NCI-H187 (cell line): ENCODE measurements around the gene TMA7.

Experiments
- DNase-seq, 2 experiments: peaks; one replicate each; lab custom pipeline; 2025; lab: John Stamatoyannopoulos, UW

Gene TMA7

DNA sequence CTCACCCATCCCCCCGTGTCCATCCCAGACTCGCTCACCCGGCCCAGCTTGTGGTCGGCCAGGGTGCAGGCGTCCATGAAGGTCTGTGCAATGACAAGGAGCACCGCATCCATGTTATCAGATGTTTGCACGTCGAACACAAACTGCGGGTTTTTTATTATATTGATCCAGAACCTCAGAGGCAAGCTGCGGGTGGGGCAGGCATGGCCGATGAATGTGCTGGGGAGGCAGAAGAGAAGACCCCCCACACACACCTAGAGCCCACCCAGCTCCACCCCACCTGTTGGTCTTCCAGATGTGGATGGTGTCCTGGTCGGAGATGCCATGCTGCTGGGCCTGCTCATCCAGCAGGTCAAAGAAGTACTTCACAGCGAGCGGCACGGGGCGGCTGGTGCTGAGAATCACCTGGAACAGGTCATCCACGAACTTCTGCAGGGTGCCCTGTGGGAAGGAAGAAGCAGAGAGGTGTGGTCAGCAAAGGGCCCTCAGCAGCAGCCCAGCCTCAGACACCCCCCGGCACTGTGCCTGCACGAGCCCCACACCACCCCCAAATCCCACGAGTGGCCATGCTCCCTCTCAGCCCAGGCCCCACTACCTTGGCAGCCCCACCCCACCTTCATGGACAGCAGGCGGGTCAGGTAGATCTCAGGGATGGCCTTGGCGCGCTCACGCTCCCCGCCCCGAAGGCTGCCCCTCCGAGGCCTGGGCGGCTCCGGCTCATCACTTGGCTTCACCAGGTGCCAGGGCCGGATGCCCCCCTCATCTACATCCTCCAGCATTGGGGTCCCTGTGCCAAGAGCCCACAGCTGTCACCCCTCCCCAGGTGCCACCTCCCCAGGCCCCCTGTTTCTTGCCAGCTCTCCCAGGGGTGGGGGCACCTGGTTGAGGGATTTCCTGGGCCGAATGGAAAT lies 30.5 kb upstream of the TMA7 start:
- no peak for DNase-seq

DNA sequence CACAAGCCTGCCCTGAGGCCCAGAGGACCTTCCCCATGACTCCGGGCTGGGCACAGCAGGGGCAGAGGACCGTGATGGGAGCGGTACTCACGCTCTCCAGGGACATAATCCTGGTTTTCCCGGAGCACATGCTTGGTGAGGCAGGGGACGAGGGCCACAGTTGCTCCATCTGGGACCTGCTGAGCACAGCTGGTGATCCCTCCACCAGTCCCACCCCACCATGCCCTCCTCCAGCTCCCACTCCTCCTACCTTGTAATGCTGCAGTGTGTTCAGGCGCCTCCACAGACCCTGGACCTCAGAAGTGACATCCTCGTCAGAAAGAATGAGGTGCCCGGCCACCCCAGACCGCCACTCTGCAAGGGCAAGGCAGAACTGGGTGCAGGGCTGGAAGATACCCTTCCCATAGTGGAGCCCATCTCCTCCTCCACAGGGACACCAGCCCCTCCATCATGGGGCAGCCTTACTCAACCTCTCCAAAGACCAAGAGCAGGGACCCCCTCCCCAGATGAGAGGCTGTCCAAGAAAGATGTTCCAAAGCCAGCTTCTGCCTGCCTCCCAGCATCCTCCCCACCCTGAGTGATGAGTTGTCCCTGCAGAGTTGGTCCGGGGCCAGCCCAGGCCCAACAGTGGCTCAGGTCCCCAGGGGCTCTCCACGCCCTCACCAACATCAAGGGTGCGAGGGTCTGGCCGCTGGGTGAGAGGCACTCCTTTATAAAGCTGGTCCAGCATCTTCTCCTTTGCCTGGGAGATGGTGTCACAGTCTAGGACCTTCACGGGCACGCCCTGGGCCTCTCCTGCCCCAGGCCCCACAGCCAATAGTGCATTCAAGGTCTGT lies 29.6 kb upstream of the TMA7 start:
- no peak for DNase-seq

DNA sequence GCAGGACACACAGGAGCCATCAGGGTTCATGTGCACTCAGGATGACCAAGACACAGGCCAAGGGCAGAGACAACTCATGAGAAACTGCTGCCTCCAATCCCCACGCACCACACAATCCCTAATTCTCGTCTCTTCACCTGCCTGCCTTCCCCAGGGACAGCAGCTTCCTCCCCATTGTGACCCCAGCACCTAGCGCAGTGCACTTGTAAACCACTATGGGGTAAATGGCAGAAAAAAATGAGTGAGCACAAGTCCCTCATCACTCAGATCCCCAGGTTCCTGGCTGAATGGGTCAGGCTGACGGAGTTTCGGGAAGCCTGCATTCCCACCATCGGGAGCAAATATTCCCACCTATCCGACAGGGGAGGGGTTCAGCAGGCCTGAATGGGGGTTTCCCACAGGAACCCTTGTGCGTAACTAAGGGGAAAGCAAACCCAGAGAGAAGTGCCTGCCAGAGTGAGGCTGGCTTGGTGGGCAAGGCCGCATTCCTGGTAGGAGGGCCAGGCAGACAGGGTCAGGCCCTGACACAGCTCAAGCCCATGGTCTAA lies 28.9 kb upstream of the TMA7 start:
- no peak for DNase-seq

DNA sequence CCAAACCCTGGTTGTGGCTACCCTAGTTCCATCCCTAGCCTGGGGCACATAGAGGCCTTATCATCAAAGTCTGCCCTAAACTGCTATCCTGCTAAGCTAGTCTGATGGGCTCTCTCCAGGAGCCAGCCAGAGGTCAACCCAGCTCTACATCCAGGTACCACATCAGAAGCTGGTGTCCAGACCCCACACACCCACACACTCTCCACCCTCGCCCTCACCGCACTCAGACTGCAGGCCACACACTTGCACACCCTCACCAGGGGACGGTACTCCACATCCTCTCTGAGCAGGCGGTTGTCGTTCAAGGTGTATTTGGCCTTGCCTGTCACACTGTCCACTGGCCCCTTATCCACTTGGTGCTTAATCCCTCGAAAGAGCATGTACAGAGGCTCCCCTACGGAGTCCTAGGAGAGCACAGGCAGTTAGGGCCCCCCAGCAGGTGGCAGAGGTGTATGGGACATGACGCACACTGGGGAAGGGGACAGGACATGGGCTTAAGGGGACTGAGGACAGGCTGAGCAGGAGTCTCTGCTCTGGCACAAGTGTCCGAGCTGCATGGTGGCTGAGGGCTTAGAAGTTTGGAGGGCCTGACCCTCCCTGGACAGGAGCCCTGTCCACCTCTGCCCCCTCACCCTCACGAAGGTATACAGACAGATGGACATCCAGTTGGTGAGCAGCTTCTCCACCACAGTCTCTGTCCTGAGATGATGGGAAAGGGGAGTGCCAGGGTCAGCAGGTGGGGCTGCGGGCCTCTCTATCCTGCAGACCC lies 28.3 kb upstream of the TMA7 start:
- no peak for DNase-seq

DNA sequence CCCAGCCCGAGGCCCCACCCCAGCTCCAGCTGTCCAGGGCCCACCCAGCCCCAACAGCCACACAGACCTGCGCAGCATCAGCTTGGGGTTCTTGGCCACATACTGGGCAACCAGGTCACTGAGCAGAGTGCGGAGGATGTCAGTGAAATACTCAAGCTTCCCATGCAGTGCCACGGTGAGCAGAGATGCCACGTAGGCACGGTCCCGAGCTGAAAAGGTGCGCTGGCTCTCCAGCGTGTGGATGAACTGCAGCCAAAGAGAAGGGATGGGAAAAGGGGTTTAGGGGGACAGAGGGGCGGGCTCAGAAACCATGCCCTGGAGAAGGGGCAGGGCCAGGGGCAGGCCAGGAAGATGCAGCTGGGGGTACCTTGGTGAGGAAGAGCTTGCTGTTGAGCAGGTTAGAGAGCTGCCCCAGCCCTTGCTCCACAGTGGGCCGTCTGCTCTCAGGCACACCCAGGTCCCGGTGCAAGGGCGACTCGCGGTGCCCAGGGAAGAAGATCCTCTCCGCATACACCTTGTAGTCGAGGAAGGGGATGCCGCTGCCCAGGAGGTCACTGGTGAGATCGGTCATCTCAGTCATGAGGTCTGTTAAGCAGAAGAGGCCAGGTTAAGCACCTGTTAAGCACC lies 27.6 kb upstream of the TMA7 start:
- DNase-seq: no peak

DNA sequence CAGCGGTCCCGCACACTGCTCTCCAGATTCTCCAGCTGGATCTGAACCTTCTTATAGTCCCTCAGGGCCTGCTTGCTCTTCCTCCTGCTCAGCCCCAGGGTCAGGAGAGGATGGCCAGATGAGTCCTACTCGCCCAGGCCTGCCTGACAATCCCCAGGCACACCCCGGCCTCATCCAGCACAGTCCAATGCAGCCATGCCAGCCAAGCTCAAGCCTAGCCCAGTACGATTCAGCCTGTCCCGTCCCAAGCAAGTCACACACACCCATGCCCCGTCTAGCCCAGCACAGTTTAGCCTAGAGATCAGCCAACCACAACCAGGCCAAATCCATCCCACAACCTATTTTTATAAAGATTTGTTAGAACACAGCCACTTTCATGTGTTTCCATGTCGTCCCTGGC lies 27.0 kb upstream of the TMA7 start:
- no peak for DNase-seq

DNA sequence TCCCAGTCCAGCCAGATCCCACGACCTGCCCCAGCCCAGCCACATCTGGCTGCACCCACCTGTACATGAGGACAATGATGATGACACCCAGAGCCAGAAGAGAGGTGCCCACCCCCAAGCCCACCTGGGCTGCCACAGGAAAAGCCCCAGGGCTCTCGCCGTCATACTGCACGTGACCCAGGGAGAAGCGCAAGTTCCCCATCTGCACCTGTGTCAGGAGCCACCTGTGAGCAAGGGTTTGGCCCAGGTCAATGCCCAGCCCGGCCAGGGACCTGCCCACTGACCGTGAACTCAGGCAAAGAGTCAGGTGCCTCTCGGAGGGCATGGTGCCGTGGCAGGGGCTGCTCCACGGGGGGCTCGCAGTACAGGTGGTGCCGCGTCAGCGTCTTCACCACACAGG lies 26.4 kb upstream of the TMA7 start:
- DNase-seq: no peak

DNA sequence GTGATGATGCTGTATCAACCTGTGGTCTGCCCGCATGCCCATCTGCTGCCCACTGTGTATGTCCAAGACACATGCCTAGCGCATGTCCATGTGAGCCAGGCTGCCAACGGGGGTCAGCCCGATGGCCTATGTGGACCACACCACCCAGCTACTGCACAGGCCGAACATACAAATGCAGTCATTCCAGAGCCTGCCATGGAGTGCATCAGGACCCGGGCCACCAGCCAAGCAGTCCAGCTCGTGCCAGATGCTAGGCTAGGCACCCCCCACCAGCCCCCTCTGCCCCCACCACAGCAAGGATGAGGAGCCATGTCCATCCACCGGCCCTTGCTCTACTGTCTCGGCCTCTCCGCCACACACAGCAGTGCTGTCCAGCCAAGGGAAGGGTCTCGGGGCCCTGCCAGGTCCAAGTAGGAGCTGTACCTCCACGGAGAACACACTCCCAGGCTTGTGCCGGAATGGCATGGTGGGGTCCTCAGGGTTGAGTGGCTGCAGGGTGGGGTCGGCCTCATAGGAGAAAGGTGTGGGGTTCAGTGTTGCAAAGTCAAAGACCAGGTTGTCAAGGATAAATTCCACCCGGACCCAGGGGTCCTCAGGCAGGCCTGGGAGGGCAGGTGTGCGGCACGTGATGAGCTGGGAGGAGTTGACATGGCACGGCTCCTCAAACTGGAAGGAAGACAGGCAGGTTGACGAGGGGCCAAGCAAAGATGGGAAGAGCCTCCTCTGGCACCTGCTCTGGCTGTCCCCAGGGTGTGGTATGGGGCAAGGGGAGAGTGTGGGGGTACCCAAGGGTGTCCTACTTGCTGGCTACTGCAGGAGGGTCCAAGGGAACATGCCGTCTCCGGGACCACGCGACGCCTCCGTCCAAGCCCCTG lies 25.4 kb upstream of the TMA7 start:
- no peak for DNase-seq

DNA sequence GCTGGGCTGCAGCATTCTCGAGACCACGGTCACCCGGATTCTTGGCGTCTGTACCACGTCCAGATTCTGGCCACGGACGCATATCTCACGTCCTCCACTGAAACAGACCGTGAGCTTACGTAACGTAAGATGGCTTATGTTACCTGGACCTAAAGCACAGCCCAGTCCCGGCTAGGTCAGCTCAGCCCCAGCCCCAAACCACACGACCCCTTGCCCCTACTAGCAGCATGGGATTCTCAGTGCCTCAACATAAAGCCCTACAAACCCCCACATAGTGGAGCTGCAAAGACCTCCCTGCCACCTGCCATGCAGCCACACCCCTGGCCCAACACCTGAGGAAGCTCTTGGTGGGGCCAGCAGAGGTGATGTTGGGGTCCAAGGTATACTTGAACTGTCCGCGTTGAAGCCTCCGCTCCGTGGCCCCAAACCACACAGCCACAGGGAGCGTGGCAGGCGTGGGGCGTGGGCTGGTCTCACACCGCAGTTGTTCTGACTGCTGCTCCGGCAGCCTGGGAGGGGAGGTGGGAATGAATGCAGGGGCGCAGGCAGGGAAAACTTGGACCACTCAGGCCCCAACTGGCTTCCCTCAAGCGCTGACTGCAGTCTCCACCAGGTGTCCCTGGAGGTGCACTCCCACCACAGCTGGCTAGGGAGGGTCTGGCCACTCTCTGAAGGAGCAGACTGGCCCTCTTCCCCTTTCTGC lies 24.7 kb upstream of the TMA7 start:
- DNase-seq: no peak

DNA sequence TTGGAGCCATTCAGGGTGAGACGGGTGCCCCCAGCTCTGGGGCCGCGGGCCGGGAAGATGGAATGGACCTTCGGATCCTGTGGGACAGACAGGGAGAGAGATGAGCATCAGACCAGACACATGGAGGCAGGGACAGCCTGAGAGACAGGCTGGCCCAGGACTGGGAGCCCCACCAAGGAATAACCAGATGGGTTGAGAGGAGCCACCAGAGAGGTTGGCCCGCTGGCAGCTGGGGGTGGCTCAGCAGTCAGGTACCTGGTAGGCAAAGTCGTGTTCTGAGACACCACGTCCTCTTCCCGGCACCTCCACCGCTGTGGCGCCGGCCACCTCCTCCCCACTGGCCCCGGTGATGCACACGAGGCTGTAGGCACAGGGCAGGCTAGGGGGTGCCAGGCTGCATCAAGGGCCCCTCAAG lies 24.0 kb upstream of the TMA7 start:
- no peak for DNase-seq

DNA sequence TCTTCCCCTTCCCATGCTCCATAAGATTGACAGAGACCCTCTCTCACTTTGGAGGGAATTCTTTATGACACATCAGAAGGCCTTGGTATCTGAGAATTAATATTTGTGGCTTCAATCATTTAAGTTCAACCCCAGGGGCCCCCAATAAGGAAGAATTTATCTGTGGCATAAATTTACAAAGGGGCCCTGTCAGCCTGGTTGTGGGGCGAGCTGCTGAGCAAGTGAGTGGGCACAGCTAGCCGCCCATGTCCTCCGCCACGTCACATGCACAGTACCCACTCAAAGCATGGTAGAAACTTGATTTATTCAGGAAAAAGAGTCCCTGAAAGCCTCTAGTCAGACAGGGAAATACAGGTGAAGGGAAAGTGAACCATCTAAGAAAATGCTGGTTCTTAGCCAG lies 23.5 kb upstream of the TMA7 start:
- no peak for DNase-seq

DNA sequence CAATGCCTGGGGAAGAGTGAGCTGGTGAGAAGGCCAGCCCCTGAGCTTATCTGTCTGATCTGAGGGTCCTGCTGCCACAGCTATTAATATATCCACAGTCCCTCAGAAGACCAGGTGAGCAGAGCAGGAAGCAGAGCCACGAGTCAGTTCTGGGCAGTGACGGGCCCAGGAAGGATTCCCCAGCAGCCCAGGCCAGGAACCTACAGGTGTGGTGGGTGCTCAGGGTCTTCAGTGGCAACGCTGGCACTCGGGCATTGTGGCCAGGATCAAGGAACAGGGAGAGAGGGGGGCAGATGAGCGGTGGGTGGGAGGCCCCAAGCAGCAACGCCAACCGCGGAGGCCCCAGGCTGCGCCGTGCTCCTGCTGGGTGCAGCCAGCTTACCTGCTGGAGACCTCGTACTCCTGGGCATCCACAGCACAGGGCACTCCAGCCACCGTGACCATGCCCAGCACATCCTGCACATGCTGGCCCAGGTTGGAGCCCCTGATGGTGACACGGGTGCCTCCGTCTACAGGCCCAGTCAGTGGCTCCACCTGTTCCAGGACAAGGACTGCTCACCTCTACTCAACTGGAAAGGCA lies 22.4 kb upstream of the TMA7 start:
- no peak for DNase-seq

DNA sequence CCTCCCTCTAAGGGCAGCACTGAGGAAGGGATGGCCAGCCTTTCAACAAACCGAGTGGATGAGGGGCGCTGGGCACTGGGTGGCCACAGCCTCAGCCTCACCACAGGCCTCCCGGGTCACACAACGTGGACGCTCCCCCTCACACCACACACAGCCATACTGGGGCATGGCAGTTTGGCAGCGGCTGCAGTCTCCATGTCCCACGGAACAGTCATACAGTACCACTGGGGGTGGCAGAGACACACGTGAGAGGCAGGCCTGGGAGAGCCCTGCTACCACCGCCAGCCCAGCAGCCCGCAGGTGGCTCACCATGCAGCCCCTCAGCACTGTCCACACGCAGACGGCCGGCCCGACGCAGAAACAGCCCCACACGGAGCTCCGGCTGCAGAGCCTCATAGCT lies 21.9 kb upstream of the TMA7 start:
- DNase-seq: no peak

DNA sequence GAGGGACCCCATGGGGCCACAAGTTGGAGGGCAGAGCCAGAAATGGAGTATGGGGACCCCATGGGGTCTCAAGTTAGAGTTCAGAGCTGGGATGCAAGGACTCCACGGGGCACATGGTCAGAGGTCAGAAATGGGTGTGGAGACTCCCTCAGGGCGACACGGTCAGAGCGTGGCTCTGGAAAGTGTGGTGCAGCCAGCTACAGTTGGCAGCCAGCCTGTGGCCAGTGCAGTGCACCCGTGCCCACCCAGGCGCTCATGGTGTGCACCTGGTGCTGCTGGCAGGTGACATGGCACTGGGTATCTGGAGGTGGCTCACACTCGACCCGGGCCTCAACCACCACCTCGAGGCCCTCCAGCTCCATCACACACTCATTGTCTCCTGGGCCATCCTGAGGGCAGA lies 21.4 kb upstream of the TMA7 start:
- no peak for DNase-seq

DNA sequence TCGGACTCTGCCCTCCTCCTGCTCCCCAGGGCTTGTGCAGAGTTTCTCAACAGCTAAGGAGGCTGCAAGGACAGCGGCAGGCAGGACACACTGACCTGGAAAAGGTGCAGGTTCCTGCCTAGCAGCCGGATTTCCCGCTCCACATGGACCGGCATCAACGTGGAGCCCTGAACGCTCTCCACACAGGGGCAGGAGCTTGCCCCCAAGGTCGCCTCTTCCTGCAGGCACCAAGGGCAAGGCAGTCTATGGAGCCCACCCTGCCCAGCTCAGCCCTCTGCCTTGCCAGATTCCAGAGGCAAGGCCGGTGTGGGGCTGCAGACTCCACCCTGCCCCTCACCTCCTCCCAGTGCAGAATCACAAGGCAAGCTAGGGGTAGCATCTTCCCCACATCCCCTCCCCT lies 20.9 kb upstream of the TMA7 start:
- no peak for DNase-seq

DNA sequence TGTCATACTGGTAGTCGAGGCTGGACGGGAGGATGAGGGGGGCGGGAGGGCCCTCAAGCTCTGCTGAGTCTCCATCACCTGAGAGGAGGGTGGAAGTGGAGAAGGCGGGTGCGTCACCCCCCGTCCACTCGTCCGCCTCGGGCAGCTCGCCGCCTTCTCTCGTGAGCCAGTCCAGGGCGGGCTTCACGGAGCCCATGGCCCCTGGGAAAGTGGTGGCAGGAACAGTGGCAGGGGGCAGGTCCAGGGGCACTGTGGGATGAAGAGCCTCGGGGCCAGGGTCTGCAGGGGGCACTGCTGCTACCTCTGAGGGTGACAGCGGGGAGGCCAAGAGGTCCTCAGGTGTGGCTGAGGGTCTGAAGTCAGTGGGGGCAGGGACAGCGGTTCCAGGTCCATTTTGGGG lies 20.5 kb upstream of the TMA7 start:
- no peak for DNase-seq

DNA sequence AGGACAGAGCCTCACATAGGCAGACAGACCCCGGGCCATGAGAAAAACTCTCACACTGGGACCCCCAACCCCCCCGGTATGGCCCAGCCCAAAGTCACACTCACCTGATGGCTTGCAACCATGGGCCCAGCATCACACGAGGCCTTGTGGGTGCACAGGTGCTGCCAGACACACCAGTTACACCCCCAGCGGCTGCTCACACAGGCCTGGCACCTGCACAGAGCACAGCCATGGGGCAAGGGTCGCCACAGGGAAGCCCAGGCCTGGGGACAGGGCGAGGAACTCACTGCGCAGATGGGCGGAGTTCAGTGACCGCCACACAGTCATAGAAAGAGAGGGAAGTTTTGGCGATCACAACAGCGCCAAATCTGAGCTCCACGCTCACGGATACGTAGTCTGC lies 19.5 kb upstream of the TMA7 start:
- no peak for DNase-seq

DNA sequence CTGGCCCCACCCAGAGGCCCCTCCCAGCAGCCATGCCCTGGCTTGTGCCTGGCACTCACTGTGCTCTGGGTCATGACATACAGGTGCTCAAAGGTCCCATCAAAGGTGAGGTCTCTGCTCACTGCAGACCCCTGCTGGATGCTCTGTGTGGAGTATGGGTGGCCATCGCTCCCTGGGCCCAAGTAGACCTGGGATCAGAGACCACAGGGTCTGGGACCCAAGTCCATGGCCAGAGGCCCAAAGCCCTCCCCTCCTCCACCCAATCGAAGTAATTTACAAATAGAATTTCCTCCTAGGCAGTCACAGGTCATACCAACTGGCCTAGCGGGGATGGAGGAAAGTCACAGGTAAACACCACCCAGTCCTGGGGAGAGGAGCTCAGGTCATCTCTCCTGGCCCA lies 17.8 kb upstream of the TMA7 start:
- DNase-seq: no peak

DNA sequence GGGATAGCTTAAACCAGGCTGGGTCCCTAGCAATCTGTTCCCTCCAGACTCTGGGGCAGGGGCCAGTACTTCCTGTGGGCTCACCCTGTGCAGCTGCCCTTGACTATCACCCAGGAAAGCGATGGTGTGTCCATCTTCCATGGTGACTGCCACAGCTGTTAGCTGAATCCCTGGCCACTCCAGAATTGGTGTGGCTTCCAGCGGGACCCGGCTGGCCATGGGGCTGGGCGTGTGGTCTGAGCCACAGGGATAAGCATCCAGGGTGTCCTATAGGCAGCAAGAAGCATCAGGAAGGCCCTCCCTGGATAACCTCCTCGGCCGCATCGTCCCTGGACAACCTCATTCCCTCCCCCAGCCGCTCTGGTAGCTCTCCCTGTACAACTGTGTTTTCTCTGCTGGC lies 17.4 kb upstream of the TMA7 start:
- DNase-seq: no peak
